Right forelimb (tissue), 1 donor: Measurements from ENCODE around the gene MRGPRX2.

Experiments
- DNase-seq: peaks from one replicate; pipeline ENCODE4 v3.0.0-alpha.2; 2018

The MRGPRX2 gene

DNA sequence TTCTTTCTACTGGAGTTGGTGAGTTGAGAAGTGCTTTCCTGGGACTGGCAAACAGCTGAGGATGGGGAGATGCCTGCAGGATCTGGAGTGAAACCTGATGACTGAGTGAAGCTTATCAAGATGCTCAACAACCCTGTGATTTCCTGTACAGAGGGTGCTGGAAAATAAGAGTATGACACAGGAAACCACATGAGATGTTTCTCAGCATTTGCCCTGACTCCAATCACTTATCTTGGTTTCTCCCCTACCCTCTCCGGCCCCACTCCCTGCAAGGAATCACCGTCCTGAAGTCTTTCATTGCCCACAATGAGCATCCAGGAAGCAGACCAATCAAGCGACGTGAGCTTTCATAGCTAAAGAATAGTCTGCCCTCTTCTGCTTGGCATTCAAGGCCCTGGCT lies at the start of gene MRGPRX2:
MRGPRX2 (minus strand) TSS at position 89 of the 400 bp plus-strand sequence. CDS start 4,315 bp downstream, outside the sequence.
- DNase-seq, result no peak

DNA sequence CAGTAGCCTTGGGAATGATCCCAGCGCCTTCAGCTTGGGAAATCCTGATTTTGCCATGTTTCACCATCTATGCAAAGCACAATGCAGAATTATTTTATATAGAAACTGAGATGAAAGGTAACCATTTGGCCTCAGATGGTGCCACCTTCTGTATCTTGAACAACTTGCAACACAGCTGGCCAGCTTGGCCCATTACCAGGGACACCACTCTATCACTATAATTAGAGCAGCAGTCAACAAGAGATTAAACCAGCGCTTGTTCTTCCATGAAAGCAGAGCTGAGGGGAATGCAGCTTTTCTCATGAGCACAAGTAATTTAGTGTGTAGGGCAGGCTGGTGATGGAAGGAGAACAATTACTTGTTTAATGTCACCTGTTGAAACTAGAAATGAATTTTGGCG lies 49.8 kb upstream of the MRGPRX2 start:
- no peak for DNase-seq

DNA sequence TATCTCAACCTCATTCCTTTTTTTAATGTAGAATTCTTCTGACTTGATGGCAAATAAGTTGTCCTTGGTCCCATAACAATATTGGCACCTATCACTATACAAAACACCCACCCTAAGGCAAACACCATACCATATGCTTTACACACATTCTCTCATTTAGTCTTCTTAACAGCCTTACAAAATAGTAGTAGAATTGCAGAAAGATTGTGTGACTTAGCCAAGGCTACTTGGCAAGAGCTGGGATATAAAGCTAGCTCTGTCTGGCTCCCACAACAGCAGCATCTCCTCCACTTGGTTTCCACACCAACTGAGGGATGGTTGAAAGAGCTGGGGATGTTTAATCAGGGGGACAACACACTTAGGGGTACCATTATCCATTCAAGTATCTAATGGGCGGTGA lies 46.6 kb upstream of the MRGPRX2 start:
- DNase-seq, result no peak

DNA sequence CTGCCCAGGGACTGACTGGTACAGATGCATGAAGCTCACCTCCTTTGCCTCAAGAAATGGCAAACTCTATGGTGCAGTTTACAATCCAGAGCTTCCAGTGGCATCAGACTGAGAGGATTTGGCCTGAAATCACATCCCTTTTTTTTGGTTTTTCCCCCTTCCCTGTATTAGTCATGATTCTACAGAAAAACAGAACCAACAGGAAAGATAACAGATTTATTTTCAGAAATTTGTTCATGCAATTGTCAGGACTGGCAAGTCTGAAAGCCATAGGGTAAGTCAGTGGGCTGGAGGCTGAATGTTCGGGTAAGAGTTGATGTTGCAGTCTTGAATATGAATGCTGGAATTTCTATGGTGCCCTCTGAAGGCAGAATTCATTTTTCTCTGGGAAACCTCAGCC lies 44.5 kb upstream of the MRGPRX2 start:
- no peak for DNase-seq

DNA sequence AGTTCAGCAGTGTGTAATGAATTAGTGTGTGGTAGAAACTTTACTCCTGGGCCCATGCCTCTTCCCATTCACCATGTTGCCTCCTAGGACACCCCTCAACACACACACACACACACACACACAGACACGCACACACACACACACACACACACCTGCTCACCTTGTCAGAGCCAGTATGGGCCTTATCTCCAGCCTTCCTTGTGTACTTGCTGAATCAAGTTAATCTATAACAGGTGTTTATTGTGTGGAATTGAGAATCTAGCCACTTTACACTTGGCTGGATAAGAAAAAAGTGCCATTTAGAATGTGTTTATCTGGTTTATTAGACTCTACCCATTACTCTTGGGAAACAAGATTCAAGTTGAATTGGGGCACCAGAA lies 42.0 kb upstream of the MRGPRX2 start:
- DNase-seq, result no peak

DNA sequence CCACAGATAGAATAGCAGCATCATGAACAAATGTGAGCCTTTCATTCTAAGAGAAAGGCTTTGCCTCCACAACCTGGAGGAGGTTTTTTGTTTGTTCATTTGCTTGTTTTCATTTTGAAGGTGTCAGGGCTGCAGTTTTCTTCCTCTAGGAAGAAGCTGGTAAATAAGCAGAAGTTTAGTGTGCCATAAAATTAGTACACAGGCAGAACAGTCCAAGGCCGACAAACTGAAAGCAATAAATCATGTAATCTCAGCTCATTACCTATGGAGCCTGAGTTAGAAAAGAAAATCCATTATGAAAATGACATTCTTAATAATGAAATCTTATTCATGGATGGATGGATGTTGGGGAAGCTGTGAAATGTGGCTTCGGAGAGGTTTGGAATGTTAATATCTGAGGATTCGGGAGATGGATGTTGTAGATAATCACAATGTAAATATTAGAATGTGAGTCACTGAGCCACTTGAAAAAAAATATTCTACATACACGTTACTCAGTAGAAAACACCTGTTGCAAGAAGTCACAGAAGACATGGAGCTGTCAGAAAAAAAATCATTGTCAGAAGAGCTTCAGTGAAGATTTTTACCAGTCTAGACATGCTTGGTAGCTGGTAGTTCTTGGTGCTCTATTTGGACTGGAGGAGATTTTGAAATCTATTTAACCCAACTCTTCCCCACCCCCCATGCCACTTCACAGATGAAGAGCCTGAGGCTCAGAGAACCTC lies 41.4 kb upstream of the MRGPRX2 start:
- no peak for DNase-seq

DNA sequence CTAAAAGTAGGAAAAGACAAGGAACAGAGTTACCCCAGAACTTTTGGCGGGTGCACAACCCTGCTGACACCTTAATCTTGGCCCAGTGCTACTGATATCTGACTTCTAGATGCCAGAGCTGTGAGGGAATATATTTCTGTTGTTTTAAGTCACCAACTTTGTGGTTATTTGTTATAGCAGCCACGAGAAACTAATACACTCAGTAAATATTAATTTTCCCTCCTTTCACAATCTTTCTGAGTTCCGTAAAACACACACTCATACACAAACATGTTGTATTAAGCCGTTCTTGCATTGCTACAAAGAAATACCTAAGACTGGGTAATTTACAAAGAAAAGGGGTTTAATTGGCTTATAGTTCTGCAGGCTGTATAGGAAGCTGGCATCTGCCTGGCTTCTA lies 40.4 kb upstream of the MRGPRX2 start:
- no peak for DNase-seq

DNA sequence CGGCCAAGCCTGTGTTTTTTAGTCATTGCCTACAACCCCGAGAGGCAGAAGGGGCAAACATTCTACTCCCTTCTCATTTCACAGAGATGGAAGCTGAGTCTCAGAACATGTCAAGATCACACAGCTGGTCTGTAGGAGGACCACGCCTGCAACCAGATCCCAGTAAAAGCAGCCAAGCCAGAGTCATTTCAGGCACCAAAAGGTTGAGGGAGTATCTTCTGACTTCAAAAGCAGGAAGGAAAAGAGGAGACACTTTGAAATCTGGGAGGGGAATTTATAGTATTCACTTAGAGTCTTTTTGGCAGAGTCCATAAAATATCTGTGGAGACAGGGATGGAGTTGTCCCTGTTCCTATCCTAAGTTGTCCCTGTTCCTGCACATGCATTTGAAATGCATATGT lies 38.6 kb upstream of the MRGPRX2 start:
- no peak for DNase-seq

DNA sequence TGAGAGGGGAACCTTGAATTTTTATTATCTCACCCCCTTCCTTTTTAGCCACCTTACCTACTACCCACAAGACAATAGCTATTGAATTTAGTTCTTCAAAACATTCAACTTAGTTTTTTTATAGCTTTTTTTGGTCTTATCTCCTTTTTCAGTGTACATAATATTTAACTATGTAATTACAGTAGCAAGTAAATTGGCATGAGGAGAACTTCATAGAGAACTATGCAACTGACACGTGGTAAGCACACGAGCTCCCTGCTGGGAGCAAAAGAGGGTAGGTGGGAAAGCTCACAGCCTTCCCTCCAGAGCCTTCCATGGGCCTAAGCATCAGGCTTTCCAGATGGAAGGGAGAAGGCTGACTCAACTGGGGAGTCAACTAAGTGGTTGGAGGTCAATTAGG lies 34.3 kb upstream of the MRGPRX2 start:
- no peak for DNase-seq

DNA sequence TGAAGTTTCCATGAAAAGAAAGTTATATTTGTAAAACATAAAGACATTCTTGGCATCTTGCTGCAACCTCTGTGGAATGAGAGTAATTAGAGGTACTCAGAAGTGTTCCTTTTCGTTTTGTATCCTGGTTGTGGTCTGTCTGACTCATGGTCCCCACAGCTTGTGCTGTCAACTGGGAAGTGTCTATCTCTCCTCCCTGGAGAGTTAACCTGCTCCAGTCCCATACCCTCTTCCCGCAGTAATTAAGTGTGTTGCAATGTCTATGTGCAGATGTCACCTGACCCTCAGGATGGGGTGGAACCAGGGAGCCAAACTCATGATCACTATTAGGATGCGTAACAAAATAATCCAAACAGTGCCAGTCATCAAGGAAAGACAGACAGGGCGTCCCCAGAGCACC lies 33.5 kb upstream of the MRGPRX2 start:
- no peak for DNase-seq

DNA sequence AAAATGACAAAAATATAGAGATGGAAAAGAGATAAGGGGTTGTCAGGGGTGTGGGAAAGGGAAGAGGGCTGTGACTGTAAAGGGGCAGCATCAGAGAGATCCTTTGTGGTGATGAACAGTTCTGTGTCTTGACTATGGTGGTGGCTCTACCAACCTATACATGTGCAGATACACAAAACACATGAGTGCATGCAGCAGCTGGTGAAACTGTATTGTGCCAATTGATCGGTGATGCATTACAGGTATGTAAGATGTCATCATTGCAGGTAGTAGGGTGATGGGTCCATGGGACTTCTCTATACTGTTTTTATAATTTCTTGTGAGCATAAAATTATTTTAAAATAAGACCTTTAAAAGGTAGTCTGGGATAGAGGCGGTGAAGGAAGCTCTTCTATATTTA lies 32.3 kb upstream of the MRGPRX2 start:
- DNase-seq, result no peak

DNA sequence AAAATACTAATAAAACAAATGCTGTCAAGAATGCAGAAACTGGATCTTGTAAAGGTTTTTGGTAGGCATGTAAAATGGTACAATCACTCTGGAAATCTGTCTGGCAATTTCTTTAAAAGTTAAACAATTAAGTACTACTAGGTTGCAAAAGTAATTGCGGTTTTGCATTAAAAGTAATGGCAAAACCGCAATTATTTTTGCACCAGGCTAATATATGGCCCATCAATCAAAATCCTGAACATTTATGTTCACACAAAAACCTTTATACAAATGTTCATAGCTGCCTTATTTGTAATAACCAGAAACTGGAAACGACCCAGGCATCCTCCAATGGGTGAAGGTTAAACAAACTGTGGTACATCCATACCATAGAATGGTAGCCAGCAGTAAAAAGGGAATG lies 31.8 kb upstream of the MRGPRX2 start:
- DNase-seq, result no peak

DNA sequence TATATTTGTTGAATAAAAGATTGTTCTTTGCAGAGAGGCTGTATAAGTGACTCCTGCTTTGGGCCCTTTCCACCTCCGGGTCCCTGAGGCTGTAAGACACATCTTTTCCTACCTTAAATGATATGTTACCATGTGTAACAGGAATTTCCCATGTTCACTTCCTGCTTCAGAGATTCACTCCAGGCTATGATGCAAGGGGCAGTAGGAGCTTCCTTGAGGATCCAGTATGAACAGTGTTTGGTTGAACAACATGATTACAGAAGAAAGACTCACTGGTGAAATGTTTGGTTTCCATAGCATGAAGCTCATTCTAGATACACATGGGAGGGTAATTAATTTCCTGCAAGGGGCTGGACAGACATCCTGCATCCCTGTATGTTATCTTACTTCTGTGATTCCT lies 30.8 kb upstream of the MRGPRX2 start:
- DNase-seq, result no peak

DNA sequence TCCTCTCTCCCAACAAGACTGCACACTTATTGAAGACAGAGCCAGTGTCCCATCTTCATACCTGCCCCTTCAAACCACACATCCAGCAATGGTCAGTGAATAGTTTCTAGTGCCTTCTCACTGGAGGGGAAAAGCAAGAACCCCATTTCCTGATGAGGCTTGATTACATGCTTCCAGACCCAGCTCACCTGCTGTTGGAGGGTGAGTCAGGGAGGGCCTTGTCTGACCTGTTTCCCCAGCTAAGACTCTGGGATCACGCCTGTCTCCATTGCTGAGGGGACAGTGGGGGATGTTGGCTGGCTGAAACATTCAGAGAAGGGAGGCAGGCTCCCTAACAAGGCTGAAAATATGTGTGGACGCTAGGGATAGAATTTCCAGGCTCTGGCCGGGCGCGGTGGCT lies 28.9 kb upstream of the MRGPRX2 start:
- DNase-seq, result no peak

DNA sequence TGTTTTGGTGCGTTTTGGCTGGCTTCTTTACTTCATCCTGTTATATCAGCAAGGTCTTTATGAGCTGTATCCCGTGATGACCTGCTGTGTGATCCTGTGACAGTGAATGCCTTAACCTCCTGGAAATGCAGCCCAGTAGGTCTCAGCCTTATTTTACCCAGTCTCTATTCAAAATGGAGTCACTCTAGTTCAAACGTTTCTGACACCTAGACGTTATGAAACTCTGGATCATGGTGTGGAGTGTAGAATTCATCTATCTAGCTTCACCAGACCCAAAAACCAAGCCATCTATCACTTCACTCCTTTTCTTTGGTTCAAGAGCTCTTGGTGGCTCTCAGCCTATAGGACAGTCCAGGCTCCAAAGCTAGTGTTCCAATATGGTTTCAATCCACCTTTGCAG lies 28.3 kb upstream of the MRGPRX2 start:
- no peak for DNase-seq

DNA sequence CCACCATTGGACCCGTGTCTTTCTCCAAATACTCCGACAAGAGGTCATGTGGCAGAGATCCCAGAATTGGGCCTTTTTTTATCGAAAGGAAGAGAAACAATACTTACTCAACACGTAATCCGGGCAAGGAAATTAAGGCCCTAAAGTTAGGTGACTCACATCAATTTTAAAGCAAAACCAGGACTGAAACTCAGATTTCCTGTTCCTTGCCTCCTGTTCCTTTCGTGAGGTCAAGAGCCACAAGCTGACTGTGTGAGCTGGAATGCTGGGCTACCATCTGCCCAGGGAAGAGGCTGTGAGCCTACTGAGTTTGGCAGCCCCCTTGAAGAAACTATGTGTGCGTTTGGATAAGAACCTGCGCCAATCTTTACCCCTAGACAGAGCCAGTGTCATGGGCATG lies 27.1 kb upstream of the MRGPRX2 start:
- DNase-seq, result no peak

DNA sequence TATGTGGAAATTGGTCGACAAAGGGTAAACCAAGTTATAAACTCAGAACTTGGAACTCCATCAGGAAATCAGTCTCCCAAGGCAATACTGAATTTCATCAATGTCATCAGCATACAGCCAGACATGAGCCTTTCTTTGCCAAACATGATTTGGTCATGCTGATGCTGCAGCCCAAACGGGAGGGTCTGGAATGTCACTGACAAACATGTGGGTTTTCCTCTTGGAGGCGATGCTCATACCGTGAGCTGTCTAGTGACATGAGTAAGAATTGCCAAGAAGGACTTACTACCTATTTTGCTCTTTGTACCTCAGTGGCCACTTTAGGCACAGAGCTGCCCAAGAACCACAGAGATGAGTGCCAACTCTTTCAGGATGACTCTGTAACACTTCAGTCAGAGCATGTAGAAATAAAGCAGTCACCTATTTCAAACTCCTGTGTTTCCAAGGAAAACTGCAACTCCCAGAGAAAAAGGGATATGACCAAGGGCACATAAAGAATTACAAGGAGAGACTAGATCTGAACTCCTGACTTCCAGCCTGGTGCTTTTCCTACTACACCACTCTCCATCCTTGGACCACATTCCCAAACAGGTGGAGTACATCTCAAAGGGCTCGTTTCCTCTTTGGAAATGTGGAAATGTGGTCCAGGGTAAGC lies 24.3 kb upstream of the MRGPRX2 start:
- DNase-seq, result no peak

DNA sequence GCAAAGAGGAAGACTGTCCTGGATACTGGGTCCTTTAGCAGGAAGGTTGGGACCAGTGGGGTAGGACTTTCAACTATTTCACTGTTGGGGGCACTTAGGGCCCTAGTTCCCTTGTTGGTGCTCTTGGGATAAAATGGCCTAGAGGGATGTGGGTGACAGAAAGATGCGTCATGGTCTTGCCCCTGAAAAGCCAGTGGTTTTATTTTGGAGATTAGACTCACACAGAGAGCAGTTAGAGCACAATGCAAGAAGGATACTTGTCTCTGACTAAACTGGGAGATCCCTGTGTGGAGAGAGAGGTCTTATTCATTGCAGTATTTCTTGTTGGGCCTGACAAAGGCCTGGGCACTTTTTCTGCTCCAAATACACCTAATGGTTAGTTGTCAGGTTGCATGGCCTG lies 22.6 kb upstream of the MRGPRX2 start:
- DNase-seq, result no peak

DNA sequence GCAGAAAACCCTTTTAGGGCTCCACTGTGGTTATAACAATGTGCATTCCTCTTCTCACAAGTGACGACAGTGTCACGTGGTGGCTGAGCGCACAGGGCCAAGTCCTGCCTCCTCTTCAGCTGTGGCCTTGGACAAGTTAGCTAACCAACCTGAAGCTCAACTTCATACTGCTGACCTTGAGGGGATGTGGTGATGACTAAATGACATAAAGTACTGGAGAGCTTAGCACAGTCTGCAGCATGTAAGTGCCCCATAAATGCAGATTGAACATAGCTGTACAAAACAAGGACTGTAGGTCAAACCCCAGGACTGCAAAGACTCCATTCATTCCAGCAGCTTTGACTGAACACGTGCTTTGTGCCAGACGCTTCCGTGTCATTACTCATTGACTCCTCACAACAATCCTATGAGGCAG lies 20.1 kb upstream of the MRGPRX2 start:
- DNase-seq, result no peak

DNA sequence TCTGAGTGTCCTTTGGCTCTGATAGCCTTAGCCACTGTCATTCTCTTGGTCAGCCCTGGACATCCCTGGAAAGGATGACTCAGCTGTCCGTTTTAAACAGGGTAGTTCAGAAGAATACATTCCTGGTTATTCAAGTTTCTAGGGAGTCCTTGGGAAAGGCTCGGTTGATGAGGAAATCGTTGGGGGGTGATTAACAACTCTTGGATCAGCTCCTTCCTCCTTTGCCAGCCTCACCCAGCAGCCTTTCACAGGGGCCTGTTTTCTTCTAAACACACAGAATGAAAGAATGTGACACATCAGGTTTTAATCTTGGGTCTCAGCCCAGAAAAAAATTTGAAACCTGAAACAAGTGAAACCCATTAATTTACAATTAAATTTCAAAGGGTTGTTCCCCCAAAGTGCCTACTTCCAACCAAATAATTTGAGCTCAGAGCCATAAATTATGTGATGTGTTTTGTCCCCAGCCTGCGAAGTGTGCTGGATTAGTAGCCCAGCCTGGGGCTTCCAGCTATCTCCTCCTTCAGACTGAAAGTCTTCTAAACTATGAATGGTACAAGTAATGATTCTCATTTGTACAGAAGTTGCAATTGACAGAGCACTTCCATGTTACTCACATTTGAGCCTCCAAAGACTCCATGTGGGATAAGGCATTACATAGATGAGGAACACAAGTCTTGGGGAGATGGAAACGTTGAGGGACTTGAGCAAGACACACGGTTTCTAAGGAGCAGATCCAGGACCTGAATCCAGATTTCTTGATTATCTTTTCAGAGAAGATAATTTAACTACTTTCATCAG lies 19.3 kb upstream of the MRGPRX2 start:
- no peak for DNase-seq

DNA sequence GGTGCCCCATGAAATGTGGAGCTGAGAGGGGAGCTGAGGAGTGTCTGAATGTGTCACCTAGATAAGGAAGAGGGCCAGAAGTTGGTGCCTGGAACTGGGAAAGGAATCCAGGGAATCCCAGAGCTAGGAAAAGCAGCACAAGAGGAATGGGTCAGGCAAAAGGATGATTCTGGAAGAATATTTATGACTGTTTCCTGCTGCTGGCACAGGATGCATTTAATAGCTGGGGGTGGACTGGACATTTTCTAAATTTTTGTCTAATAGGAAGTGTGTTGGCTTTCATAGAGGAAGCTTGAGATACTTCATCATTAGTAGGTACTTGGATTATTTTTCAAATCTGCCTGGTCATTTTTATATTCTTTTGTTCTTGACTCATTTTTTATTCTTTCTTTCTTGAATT lies 17.4 kb upstream of the MRGPRX2 start:
- no peak for DNase-seq

DNA sequence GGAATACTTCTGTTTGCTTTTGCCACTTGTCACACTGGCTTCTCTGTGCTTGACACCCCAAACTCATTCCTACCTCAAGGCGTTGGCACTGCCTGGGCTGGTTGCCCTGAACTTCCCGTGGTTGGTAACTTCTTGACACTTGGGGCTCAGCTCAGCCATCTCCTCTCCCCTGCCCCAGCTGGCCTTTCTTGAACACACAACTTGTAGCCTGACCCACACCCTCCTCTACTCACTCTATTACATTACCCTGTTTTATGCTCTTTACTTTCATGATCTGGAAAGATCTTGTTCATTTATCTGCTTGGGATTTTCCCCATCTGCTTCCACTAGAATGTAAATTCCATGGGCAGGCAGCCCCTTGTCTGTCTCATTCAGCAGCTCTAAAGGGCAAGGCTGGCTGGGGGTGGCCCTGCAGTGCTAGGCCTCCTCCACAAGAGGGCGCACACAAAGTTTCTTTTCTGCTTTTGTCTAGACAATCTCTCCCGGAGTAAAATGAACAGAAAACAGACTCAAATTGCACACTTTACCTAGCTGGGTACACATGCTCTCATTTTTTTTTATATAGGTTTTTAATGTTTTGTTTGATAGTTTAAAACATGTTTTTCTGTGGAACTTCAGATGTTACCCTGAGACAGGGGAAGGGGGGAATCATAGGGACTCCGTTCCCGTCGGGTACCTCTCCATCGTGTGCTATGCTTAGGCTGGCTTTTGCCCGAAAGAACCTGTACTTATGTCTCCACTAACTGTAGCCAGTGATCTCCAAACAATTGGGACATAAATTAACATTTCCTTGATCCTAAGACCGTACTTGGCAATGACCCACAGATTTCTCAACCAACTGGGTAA lies 16.4 kb upstream of the MRGPRX2 start:
- peak; percentile 74 for DNase-seq

DNA sequence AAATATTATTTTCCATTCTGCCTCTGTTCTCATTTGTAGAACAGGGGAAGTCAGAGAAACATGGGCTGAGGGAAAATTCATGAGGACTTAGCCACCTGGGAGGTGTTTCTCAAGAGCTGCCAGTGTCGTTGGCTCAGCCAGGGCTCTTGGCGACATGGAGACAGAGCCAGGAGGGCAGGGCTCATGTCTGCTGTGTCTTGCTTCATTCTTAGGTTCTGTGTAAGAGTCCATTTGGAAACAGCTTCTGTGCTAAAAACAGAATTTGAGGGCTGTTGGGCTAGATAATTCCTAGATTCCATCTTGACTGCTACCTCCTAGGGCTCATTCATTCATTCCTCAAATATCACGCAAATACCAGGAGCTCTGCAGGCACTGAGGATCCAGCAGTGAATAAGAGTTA lies 15.1 kb upstream of the MRGPRX2 start:
- no peak for DNase-seq
